K562 (cell line): ENCODE results near the gene SLC44A5. TPM values are rescaled to one million over a fixed set of nuclear protein-coding genes. Genes with fewer than 3 reads are reported as not detected.

Experiments used
- ATAC-seq: fragments of 200-7000 bp; cut with Tn5 transposase; 3 replicates; pipeline ENCODE4 v1.9.1; 2020; ENCODE audit warnings: moderate library complexity
- BruUV-seq: library from RNA; stranded (reverse); fragments of 400-500 nt; replicated peaks from 2 replicates; lab custom pipeline; 2021; lab: Mats Ljungman, UMichigan
- CTCF ChIA-PET: fragments of 300-600 bp; formaldehyde crosslinking; extraction: SDS; loops from one replicate; lab custom pipeline; 2021; ENCODE audit warnings: low intra/inter-chr PET ratio; lab: Yijun Ruan, JAX
- POLR2A ChIA-PET: fragments of 300-600, 350-650 bp; sonication (Branson Sonifier 250); formaldehyde crosslinking; extraction: SDS; loops from one replicate; lab custom pipeline; 2021; ENCODE audit warnings: antibody characterized with exemption, inconsistent platforms; lab: Yijun Ruan, JAX
- DNase-seq, 4 experiments: peaks; one replicate each; pipeline versions ENCODE4 v3.0.0 to v3.0.0-alpha.2; 2011 to 2018; ENCODE audit warnings: low spot score in 3 of 4, mixed read lengths in 3 of 4; ENCODE audit errors: extremely low read depth in 1 of 4
- FAIRE-seq: peaks from 2 replicates; lab custom pipeline; 2011; peaks lifted over from hg19 to GRCh38; lab: Jason Lieb, UNC
- H2AFZ ChIP-seq: 2 replicates; pipeline ENCODE4 v1.6.0; 2011; ENCODE audit warnings: low read depth, low read length, control low read depth, inconsistent platforms
- H3K27ac ChIP-seq: fragments of 200-600 bp; 3 replicates; pipeline ENCODE4 v1.8.0; 2011; ENCODE audit warnings: low read depth, mild to moderate bottlenecking, control low read depth, inconsistent platforms, low read length, moderate library complexity, mixed read lengths; ENCODE audit errors: extremely low read depth
- H3K27me3 ChIP-seq, 2 experiments: fragments of 300-600 bp in 1 of 2; 2 replicates in 1 of 2; 3 replicates in 1 of 2; pipeline versions ENCODE4 v1.6.0 to v1.8.0; 2011; ENCODE audit warnings: inconsistent platforms in 2 of 2, low read length in 2 of 2, mild to moderate bottlenecking in 1 of 2, mixed read lengths in 1 of 2, moderate library complexity in 1 of 2; ENCODE audit not compliant: control insufficient read depth in 2 of 2, insufficient read depth in 2 of 2
- H3K36me3 ChIP-seq: fragments of 300-600 bp; 3 replicates; pipeline ENCODE4 v1.8.0; 2011; ENCODE audit warnings: mild to moderate bottlenecking, low read length, inconsistent platforms; ENCODE audit not compliant: control insufficient read depth, insufficient read depth
- H3K4me1 ChIP-seq, 2 experiments: fragments of 200-600 bp in 1 of 2; replicated peaks in 1 of 2; 2 replicates in 1 of 2; 3 replicates in 1 of 2; pipeline versions ENCODE4 v1.5.1 to v1.8.0; 2011; ENCODE audit warnings: inconsistent platforms in 2 of 2, low read length in 2 of 2, mild to moderate bottlenecking in 1 of 2, mixed read lengths in 1 of 2, moderate library complexity in 1 of 2; ENCODE audit not compliant: control insufficient read depth in 2 of 2, insufficient read depth in 2 of 2
- H3K4me2 ChIP-seq: 2 replicates; pipeline ENCODE4 v1.6.1; 2011; ENCODE audit warnings: low read length, control low read depth, inconsistent platforms, mixed read lengths; ENCODE audit not compliant: insufficient read depth
- H3K4me3 ChIP-seq: fragments of 200-600 bp; sonication (generic), shearing (Covaris generic); 2 replicates; pipeline ENCODE4 v1.5.1; 2016; ENCODE audit warnings: control low read depth, inconsistent platforms
- H3K79me2 ChIP-seq: fragments of 200-600 bp; 3 replicates; pipeline ENCODE4 v1.8.0; 2011; ENCODE audit warnings: low read length, inconsistent platforms; ENCODE audit not compliant: control insufficient read depth, insufficient read depth
- H3K9ac ChIP-seq, 2 experiments: 2 replicates each; pipeline versions ENCODE4 v1.6.0 to v1.6.1; 2011; ENCODE audit warnings: low read depth in 2 of 2, low read length in 2 of 2, control low read depth in 1 of 2, inconsistent platforms in 1 of 2, mild to moderate bottlenecking in 1 of 2, mixed read lengths in 1 of 2; ENCODE audit not compliant: insufficient read depth in 1 of 2
- H3K9me1 ChIP-seq: one replicate; pipeline ENCODE4 v1.6.0; 2011; ENCODE audit warnings: inconsistent platforms, mild to moderate bottlenecking, low read length, moderate library complexity; ENCODE audit not compliant: control insufficient read depth, insufficient read depth
- H3K9me3 ChIP-seq: replicated peaks from 2 replicates; pipeline ENCODE4 v1.5.1; 2011; ENCODE audit warnings: low read depth, low read length, inconsistent platforms; ENCODE audit not compliant: control insufficient read depth, insufficient read depth
- H4K20me1 ChIP-seq: replicated peaks from 2 replicates; pipeline ENCODE4 v1.6.1; 2011; ENCODE audit warnings: low read length, inconsistent platforms, mixed read lengths; ENCODE audit not compliant: control insufficient read depth, insufficient read depth
- HCFC1 ChIP-seq: IDR thresholded peaks from 2 replicates; pipeline ENCODE4 v1.6.1; 2012; ENCODE audit warnings: low read depth, low read length, improper control_type of control experiment
- SAFB2 ChIP-seq: fragments of 200-400 bp; formaldehyde crosslinking; IDR thresholded peaks from 2 replicates; pipeline ENCODE4 v1.6.1; 2018; ENCODE audit warnings: borderline replicate concordance, low read length, low read depth, moderate library complexity; ENCODE audit not compliant: severe bottlenecking
- TOE1 ChIP-seq, 2 experiments: fragments of 450-650 bp in 1 of 2; sonication (generic) in 1 of 2; formaldehyde crosslinking in 1 of 2; IDR thresholded peaks; 2 replicates each; pipeline versions ENCODE4 v1.7.1 to v1.8.0; 2016 to 2022; ENCODE audit warnings: borderline replicate concordance in 2 of 2, mild to moderate bottlenecking in 2 of 2, antibody characterized with exemption in 1 of 2, inconsistent platforms in 1 of 2, low read depth in 1 of 2, missing genetic modification reagents in 1 of 2, moderate library complexity in 1 of 2
- WGBS: fragments of 100-300 bp; shearing (Covaris generic); methylation state at CpG from one replicate; pipeline ENCODE4 v1.1.6; 2016; ENCODE audit warnings: low coverage, mixed read lengths; ENCODE audit not compliant: insufficient coverage; ENCODE audit errors: missing lambda C conversion rate; 5-methylcytosine and 5-hydroxymethylcytosine counted together
- in situ Hi-C: fragments of 300-500 bp; cut with MboI; formaldehyde crosslinking; loops from 4 replicates; pipeline ENCODE4 v1.15.0; 2018; ENCODE audit warnings: inconsistent platforms, mixed read lengths
- intact Hi-C: fragments of 100-400 bp; cut with micrococcal nuclease; formaldehyde crosslinking; loops from 2 replicates; pipeline ENCODE4 v1.14.2; 2022
- polyA plus RNA-seq, 8 experiments: library from polyadenylated mRNA; depleted of rRNA in 4 of 8; stranded (reverse) in 5 of 8; unstranded in 3 of 8; fragments of >200 nt; fragmentation: Nextera tagmentation in 2 of 8; fragmentation: Illumina TruSeq in 1 of 8; extraction: Ambion mirVana in 2 of 8; extraction: Trizol in 1 of 8; gene quantifications; 2 replicates each; pipeline versions ENCODE4 v1.2.1 to v1.2.3, GENCODE V29; 2011 to 2014; ENCODE audit warnings: inconsistent platforms in 1 of 8, missing spikeins in 1 of 8
- total RNA-seq, 7 experiments: library from RNA; depleted of rRNA in 6 of 7; stranded (reverse); fragments of >200 nt in 6 of 7; fragmentation: Illumina TruSeq in 2 of 7; extraction: Trizol in 2 of 7; gene quantifications; 2 replicates each; pipeline versions ENCODE4 v1.2.1 to v1.2.3, GENCODE V29; 2011 to 2021; ENCODE audit warnings: low replicate concordance in 1 of 7
- TF ChIP-seq, protein P1 (sequence below), 3 experiments: IDR thresholded peaks in 2 of 3; conservative IDR thresholded peaks in 1 of 3; 2 replicates each; pipeline ENCODE4 v1.5.1; 2011 to 2012; ENCODE audit warnings: low read length in 3 of 3, mild to moderate bottlenecking in 3 of 3, control low read depth in 2 of 3, improper control_type of control experiment in 1 of 3, inconsistent platforms in 1 of 3, low read depth in 1 of 3, mixed read lengths in 1 of 3, moderate library complexity in 1 of 3; ENCODE audit not compliant: insufficient read depth in 2 of 3
- TF ChIP-seq, protein P2 (sequence below), 2 experiments: IDR thresholded peaks in 1 of 2; conservative IDR thresholded peaks in 1 of 2; 2 replicates each; pipeline ENCODE4 v1.6.1; 2016; ENCODE audit warnings: low read depth in 2 of 2, mild to moderate bottlenecking in 1 of 2, missing compliant biosample characterization in 1 of 2, missing genetic modification characterization in 1 of 2, moderate library complexity in 1 of 2

The SLC44A5 gene
- total and polyA plus RNA-seq, 9 of the 15 experiments (the other 6 are each of a cell fraction or from before 2014, with no cell fraction given) = 1.2 to 10.1 (median 3.2) TPM

DNA sequence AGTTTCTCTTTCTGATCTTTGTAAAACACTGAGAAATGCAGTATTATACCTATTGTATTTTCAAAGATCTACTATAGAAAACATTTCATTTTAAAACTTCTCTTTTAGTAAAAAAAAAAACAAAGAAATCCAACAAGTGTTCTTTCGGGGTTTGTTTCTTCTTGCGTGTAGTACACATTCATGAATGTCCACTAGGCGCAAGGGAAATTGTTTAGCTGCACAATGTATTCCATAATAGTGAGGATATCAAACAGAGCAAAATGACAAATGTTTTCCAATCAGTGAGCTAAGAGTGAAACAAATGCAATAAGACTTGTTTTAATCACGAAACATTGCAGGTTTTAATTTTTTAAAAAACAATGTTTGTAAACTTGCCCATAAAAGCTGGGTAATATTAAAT, 408.2 kb downstream of the SLC44A5 start (continued):
- TF ChIP-seq, protein P1, sequence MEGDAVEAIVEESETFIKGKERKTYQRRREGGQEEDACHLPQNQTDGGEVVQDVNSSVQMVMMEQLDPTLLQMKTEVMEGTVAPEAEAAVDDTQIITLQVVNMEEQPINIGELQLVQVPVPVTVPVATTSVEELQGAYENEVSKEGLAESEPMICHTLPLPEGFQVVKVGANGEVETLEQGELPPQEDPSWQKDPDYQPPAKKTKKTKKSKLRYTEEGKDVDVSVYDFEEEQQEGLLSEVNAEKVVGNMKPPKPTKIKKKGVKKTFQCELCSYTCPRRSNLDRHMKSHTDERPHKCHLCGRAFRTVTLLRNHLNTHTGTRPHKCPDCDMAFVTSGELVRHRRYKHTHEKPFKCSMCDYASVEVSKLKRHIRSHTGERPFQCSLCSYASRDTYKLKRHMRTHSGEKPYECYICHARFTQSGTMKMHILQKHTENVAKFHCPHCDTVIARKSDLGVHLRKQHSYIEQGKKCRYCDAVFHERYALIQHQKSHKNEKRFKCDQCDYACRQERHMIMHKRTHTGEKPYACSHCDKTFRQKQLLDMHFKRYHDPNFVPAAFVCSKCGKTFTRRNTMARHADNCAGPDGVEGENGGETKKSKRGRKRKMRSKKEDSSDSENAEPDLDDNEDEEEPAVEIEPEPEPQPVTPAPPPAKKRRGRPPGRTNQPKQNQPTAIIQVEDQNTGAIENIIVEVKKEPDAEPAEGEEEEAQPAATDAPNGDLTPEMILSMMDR (IDR thresholded peaks at IDR 0.05 in 2 of 3, conservative IDR thresholded peaks at IDR 0.05 in 1 of 3; ENCODE audit: insufficient read depth in 2 of 3, low read depth in 1 of 3, low read length in 3 of 3) = no peak
- TF ChIP-seq TOE1 (IDR thresholded peaks at IDR 0.05; ENCODE audit: borderline replicate concordance) = no peak
- no peak for TF ChIP-seq TOE1 (CRISPR knock-in tag; IDR thresholded peaks at IDR 0.05; ENCODE audit: borderline replicate concordance, low read depth)
- no peak for TF ChIP-seq SAFB2
- TF ChIP-seq, all 486 proteins: peak for 0

GRCh38 chr1:75198761-75199160, 412.2 kb downstream of the SLC44A5 start:
- Histone ChIP-seq H3K4me3 (no peak overlapping the region), H3K27ac (no peak overlapping the region), H3K4me1 (no peaks in the 10 kb centered on the region), H4K20me1 (no peaks in the 10 kb centered on the region), H3K9me3 (no peaks in the 10 kb centered on the region), H3K4me2 (no peak overlapping the region), H3K36me3 (no peaks in the 10 kb centered on the region), H3K27me3 (no peaks in the 10 kb centered on the region), H3K9ac (no peak overlapping the region), H2AFZ (no peak overlapping the region), H3K9me1 (no peaks in the 10 kb centered on the region), H3K79me2 (no peaks in the 10 kb centered on the region)
- FAIRE-seq = no peak
- ChIA-PET POLR2A (interaction anchor here (1.5 kb wide), 1 partner anchor 11 kb away, joined by 5 read pairs; no protein-coding TSS in a partner anchor), CTCF (no interaction called here)
- no peak for TF ChIP-seq HCFC1
- TF ChIP-seq, protein P2, sequence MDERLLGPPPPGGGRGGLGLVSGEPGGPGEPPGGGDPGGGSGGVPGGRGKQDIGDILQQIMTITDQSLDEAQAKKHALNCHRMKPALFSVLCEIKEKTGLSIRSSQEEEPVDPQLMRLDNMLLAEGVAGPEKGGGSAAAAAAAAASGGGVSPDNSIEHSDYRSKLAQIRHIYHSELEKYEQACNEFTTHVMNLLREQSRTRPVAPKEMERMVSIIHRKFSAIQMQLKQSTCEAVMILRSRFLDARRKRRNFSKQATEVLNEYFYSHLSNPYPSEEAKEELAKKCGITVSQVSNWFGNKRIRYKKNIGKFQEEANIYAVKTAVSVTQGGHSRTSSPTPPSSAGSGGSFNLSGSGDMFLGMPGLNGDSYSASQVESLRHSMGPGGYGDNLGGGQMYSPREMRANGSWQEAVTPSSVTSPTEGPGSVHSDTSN (CRISPR knock-in tag; IDR thresholded peaks at IDR 0.05; ENCODE audit: low read depth) = no peak
- TF ChIP-seq, protein P2 (tag; conservative IDR thresholded peaks at IDR 0.05; ENCODE audit: low read depth) = peak; percentile 39
- intact Hi-C loops (no loop called here), in situ Hi-C loops (no loop called here)
- WGBS = 0% methylated on average over 1 of the region's 1 CpG
- no peak for ATAC-seq
- no peak for DNase-seq
- no TSS peak for BruUV-seq
